ENCODE data around the gene ISM1.

ISM1 gene

GRCh38 chr20:13318871-13319521 lies 97.9 kb downstream of the ISM1 start:
- no peak for DNase-seq

- no peak for DNase-seq
These were observed 99.6 kb downstream of the ISM1 start for GRCh38 chr20:13320702-13321101.

GRCh38 chr20:13321416-13321815 lies 100.3 kb downstream of the ISM1 start:
- DNase-seq = no peak

DNA sequence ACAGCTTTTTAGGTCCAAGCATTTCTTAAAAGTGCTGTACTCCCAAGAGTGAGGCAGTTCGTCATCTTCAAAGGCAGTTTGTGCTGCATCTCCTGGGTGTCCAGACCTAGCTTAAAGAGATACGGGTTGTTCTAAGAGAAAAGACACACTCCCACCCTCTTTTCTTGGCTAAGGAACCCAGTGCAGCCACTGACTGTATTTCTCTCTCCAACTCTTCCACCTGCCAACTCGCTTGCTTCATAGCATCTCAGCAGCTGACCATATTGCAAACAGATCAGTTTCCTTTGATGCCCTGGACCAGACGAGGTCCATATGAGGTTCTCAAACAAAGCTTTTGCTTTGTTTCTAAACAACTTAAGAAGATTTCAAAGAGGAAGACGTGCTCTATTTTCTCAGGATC lies 101.1 kb downstream of the ISM1 start:
- no peak for DNase-seq

DNA sequence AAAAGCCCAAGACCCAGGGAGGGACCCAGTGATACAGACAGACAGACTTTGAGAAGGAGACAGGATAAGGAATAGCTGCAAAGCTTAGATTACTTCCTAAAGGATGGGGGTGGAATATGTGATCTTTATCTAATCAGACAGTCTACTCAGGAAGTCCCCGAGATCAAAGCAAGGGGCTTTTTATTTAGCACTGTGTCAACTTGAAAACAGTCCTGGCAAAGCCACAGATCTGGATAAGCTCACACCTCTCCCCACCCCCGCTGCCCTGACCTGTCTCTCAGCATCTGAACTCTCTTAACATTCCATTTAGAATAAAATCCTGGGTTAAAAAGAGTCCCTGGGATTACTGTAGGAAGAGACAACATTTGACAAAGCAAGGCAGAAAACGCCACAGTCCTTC lies 101.5 kb downstream of the ISM1 start:
- no peak for DNase-seq

- DNase-seq = peak; percentile 15 to 19
These were observed 104.0 kb downstream of the ISM1 start for GRCh38 chr20:13325033-13325432.

GRCh38 chr20:13325796-13326340 lies 104.8 kb downstream of the ISM1 start:
- no peak for DNase-seq

- DNase-seq = no peak
These were observed 110.5 kb downstream of the ISM1 start for GRCh38 chr20:13331536-13331935.

DNA sequence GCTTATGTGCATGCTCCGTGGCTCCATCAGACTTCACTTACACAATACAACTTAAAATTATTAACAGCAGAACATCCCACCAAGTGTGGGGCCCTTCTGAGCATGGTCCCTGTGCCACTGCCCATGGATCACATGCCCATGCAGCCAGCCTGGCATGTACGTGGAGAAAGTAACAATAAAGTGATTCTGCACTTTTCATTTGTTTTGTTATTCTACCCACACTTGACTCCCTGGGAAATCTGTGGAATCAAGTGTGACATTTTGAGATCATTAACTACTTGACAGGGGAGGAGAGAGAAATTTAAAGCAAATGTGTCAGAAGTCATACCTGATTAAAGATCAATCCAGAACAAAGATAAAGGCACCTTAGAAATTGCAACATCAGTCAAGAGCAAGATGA lies 112.0 kb downstream of the ISM1 start:
- no peak for DNase-seq

DNA sequence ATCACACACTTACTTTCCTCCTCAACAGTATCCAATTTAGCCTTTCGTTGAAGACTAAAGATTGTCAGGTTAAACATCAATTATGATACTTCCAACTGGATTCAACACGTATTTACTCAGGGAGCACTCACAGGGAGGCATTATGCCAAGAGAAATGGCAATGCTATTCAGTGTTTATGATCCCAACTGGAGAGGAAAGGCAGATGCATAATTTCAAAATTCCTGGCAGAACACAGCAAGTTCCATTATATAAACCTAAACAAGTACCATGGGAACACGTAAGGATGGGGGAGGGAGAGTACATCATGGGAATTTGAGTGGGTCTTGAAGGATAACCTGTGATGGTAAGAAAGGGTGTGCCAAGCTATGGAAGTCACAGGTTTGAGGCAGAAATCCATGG lies 112.7 kb downstream of the ISM1 start:
- DNase-seq = peak; percentile 28 to 52

DNA sequence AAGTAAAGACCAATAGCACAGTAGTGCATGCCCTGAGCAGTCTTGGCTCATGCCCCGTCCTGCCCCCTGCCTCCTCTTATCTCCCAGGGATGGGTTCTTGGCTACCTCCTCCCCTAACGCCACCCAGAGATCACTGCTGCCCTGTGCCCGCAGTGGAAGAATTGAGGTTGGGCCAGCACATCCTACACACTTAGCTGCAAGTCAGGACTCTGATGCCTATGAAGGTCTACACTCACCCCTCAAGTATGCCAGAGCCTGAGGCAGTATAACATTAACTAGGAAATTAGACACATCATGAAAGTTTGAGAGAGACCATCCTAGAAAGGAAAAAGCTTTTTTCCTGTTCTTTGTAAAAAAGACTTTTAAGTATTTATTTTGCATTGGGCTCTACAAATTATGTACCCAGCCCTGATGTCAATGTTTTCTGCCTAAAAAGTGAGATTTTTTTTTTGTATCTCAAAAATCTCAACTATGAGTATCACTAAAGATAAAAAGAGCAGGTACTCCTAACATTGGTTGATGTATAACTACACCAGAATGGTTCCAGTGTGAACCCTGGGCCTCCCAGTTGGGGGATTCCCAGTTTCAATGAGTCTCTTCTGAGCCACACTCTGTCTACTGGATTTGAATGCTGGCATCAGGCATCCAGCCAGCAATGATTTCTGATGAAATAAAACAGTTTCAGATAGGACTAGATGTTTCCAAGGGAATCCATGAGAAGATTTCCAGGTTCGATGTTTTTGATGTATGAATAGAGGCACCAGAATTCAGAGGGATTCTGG lies 115.4 kb downstream of the ISM1 start:
- no peak for DNase-seq

- no peak for DNase-seq
These were observed 116.2 kb downstream of the ISM1 start for GRCh38 chr20:13337090-13337784.

- DNase-seq = no peak
These were observed 117.1 kb downstream of the ISM1 start for GRCh38 chr20:13338097-13338661.

- no peak for DNase-seq
These were observed 117.9 kb downstream of the ISM1 start for GRCh38 chr20:13338999-13339411.

- no peak for DNase-seq
These were observed 119.0 kb downstream of the ISM1 start for GRCh38 chr20:13340088-13340487.

- no peak for DNase-seq
These were observed 120.8 kb downstream of the ISM1 start for GRCh38 chr20:13341737-13342393.

GRCh38 chr20:13342469-13343242 lies 121.6 kb downstream of the ISM1 start:
- DNase-seq = no peak

DNA sequence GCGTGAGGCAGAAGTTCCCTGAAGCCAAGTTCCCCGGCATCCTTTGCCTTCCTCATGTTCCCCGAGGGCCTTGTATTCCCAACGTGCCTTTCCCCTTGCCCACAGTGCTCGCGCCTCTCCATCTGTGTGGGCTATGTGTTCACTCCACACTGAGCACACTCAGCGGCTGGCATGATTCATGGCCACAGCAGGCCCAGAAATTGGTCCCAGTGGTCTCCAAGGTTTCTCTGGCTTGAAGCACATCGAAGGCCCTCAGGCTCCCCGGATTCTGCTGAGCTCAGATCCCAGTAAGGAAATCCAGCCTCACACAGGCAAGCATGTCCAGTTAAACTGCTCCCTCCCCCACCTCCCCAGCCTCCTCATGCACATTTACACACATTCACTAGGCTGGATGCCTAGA lies 123.6 kb downstream of the ISM1 start:
- DNase-seq = no peak

DNA sequence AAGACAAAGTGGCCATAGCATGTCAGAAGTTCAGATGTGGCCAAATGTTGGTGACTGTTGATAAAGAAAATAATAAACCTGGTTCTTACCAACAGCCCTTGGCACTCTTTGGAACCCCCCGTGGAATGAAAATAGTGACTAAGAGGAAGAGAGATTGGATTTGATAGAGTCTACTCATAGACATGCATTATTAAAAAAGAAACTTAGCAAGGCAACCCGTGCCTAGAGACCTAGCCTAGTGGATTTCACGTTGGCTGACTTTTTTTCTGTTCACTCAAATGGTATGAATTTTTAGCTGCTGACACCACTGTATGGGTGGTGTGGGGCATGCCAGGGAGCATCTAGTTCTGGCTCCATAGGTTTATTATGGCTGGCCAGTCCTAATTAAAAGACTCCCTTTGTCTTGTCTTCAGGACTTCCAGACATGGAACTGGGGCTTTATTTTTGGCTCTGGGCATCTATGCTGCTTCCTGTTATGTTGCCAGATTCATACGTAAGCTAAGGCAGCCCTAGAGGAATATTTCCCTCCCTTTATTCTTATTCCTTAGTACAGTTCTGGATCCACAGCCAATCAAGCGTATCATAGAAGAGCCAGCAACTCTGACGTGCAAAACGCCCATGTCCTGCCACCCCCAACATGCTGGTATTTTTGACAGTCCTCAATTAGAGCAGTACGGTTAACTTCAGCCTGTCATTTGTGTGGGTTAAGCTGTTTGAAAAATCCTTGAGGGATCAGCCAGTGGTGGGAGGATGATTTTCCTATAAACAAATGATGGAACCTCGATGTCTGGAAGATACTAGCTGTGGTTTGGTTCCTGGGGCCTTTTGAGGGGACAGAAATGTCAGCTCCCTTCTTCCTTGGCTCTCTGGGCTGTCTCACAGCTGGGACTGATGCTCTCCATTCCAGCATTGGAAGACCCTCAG lies 127.5 kb downstream of the ISM1 start:
- DNase-seq = no peak

DNA sequence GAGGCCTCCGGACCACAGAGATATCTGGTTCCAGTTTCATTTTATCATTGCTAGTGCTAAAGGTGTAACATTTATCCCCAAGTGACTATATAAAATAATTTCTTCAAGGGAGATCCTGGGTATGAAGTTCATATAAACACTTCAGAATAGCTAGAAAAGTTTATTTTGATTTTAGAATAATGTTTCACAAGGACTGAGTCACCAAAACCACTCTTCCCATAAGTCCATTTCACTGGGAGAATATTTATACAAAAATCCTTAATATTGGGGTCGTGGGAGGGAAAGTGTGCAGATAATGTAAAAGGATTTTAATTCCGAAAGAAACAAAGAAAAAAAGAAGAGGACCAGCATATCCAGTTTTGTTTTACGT lies 128.1 kb downstream of the ISM1 start:
- no peak for DNase-seq

Data from SHP77 (cell line).